Pancreas (tissue), 10 donors: ENCODE measurements around the gene FKBP5. TPM values are rescaled to one million over a fixed set of nuclear protein-coding genes. Genes with fewer than 3 reads are reported as not detected.

Experiments used
- ATAC-seq, 4 donors: fragments of 200-7000 bp; cut with Tn5 transposase; one replicate each; pipeline versions ENCODE4 v1.8.0 to v1.9.1; 2020; ENCODE audit warnings: mild to moderate bottlenecking in 4 of 4, moderate library complexity in 4 of 4
- DNase-seq, 6 donors: peaks; one replicate each; pipeline ENCODE4 v3.0.0-alpha.2; 2020
- FAIRE-seq: peaks from 2 replicates; lab custom pipeline; 2012; peaks lifted over from hg19 to GRCh38; lab: Jason Lieb, UNC
- H3K27ac ChIP-seq, 4 donors: fragments of 200-600 bp; sonication (generic); 1 replicate in 3 of 4; 2 replicates in 1 of 4; pipeline versions ENCODE4 v1.5.0 to v1.8.0; 2020
- H3K27me3 ChIP-seq, 4 donors: fragments of 200-600 bp; one replicate each; pipeline ENCODE4 v1.8.0; 2021
- H3K36me3 ChIP-seq, 3 donors: fragments of 200-600 bp; sonication (generic) in 1 of 3; one replicate each; pipeline versions ENCODE4 v1.5.0 to v1.8.0; 2020 to 2021
- H3K4me1 ChIP-seq, 3 donors: fragments of 200-600 bp; one replicate each; pipeline ENCODE4 v1.8.0; 2021
- H3K4me3 ChIP-seq, 4 donors: fragments of 200-600 bp; sonication (generic) in 2 of 4; one replicate each; pipeline versions ENCODE4 v1.5.0 to v1.8.0; 2020 to 2021
- H3K9me3 ChIP-seq, 4 donors: fragments of 200-600 bp; one replicate each; pipeline ENCODE4 v1.8.0; 2021
- CTCF ChIP-seq, 4 donors: fragments of 200-600 bp; sonication (generic) in 3 of 4; IDR thresholded peaks; one replicate each; pipeline versions ENCODE4 v1.5.0 to v1.8.0; 2021; ENCODE audit warnings: antibody characterized with exemption in 4 of 4
- WGBS, 2 donors: extraction: QIAGEN DNeasy Blood & Tissue Kit; methylation state at CpG; one replicate each; pipeline ENCODE4 v1.1.7; 2013; 5-methylcytosine and 5-hydroxymethylcytosine counted together
- intact Hi-C, 3 donors: fragments of 100-400 bp; cut with DNase I; formaldehyde crosslinking; loops; one replicate each; pipeline versions ENCODE4 v1.11.1 to v1.14.2; 2022
- polyA plus RNA-seq, 2 donors: library from polyadenylated mRNA; stranded (reverse); fragments of 200-250 nt; gene quantifications; one replicate each; pipeline ENCODE4 v1.2.3, GENCODE V29; 2013
- total RNA-seq, 6 donors: library from RNA; stranded (reverse); fragmentation: NEBNext Ultra II Directional in 4 of 6; extraction: Animal tissue kit (Norgen Biotek cat#: 25700) in 4 of 6; gene quantifications; one replicate each; pipeline versions ENCODE4 v1.2.1 to v1.2.4, GENCODE V29; 2021 to 2023
- donor health status: healthy with polysubstance abuse.
- donor health status: DM: no; HTN: no; CAD: no; lungs with moderate emphysema.
- donor health status: DM: no; HTN: no; CAD: no.
- donor health status: control.
- donor health status: control.
- donor health status: Bipolar disorder and iron deficiency.
- donor health status: DM: yes; HTN: yes; CAD: no.
- donor health status: DM: no; HTN: no; CAD: no.
- donor health status: DM: no; HTN: no; CAD: no.
- donor health status: DM: yes; HTN: yes; CAD: no.

The FKBP5 gene
- total and polyA plus RNA-seq, 8 donors: 13.0 to 78.4 (median 50.3) TPM

DNA sequence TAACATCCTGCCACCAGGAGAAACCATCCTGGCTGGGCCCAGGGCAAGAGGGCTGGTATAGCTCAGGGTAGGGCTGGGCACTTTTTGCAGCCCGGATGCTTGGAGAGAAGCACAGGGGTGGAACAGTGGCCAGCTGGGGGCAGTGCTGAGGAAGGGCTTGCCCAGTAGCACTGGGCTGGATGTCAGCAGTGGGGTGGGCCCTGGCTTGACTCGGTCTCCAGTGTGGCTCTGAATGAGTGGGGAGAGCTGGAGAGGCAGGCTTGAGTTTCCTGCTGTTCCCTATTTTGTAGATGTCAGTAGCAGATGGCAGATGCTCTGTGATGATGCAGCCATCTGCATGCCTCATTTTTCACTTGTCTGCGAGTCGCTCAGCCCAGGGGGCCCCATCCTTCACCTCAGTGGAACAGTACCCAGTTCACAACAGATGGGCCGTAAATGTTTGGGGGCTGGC is 119.7 kb downstream of the FKBP5 start:
- DNase-seq (peak in 5 of 6 donors; percentile 24 to 75 (median 66)), ATAC-seq (peak; percentile 54 to 76 (median 72)), FAIRE-seq (no peak)
- Histone ChIP-seq H3K4me1 (no peaks in the 10 kb centered on the region), H3K27ac (no peak overlapping the region), H3K9me3 (no peaks in the 10 kb centered on the region), H3K4me3 (no peak overlapping the region), H3K27me3 (no peaks in the 10 kb centered on the region), H3K36me3 (peaks cover 0 to 8% (median 0%) of the 10 kb centered on the region in 3 donors)
- intact Hi-C loops: no loop called here
- TF ChIP-seq CTCF (IDR thresholded peaks at IDR 0.05): peak in 1 of 4 donors; percentile 13
- 66 to 67% methylated on average over 5 of the region's 5 CpGs for WGBS, 2 donors

DNA sequence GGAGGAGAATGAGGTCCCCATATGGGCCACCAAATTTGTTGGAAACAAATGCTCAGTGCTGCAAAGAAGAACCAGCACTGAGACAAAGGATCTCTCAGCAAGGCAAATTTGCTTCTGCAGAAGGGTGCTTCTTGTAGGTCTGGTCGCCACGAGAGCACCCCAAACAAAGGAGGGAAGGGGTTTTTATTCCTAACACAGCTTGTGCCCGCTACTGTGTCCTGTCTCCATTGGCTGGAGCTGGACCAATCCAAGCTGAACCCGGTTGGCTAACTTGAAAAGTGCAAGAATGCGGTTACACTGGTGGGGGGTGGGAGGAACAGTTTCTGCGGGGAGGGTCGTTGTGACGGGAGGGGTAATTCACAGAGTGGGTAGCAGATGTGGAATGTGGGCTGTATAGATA is 121.9 kb downstream of the FKBP5 start:
- DNase-seq: no peak
- H3K4me3 ChIP-seq: no peak overlapping the region
- H3K36me3 ChIP-seq: no peaks in the 10 kb centered on the region
- intact Hi-C loops: no loop called here
- ATAC-seq: no peak
- TF ChIP-seq CTCF (IDR thresholded peaks at IDR 0.05): no peak
- FAIRE-seq: no peak
- H3K27ac ChIP-seq: no peak overlapping the region
- WGBS, 2 donors: 68 to 75% methylated on average over 8 of the region's 8 CpGs
- no peaks in the 10 kb centered on the region for H3K27me3 ChIP-seq
- H3K9me3 ChIP-seq: no peaks in the 10 kb centered on the region
- no peaks in the 10 kb centered on the region for H3K4me1 ChIP-seq

- no peak for TF ChIP-seq CTCF (IDR thresholded peaks at IDR 0.05)
- no peak overlapping the region for H3K4me3 ChIP-seq
- FAIRE-seq (no peak), ATAC-seq (no peak), DNase-seq (no peak)
- no peaks in the 10 kb centered on the region for H3K4me1 ChIP-seq
- no peaks in the 10 kb centered on the region for H3K27me3 ChIP-seq
- no peak overlapping the region for H3K27ac ChIP-seq
- intact Hi-C loops: no loop called here
- no peaks in the 10 kb centered on the region for H3K36me3 ChIP-seq
- no peaks in the 10 kb centered on the region for H3K9me3 ChIP-seq
Observed at GRCh38 chr6:35564733-35565132, 124.0 kb downstream of the FKBP5 start.

- WGBS, 2 donors: 54 to 59% methylated on average over 11 of the region's 11 CpGs
- intact Hi-C loops: no loop called here
- TF ChIP-seq CTCF (IDR thresholded peaks at IDR 0.05): no peak
- Histone ChIP-seq H3K27ac (no peak overlapping the region), H3K27me3 (no peaks in the 10 kb centered on the region), H3K9me3 (no peaks in the 10 kb centered on the region), H3K36me3 (no peaks in the 10 kb centered on the region), H3K4me1 (no peaks in the 10 kb centered on the region), H3K4me3 (no peak overlapping the region)
- DNase-seq: no peak
- FAIRE-seq: no peak
- ATAC-seq: no peak
Observed at GRCh38 chr6:35562060-35562459, 126.7 kb downstream of the FKBP5 start.

- no peak overlapping the region for H3K27ac ChIP-seq
- H3K27me3 ChIP-seq: no peaks in the 10 kb centered on the region
- no peak for ATAC-seq
- H3K9me3 ChIP-seq: no peaks in the 10 kb centered on the region
- intact Hi-C loops: no loop called here
- no peak for FAIRE-seq
- no peak for DNase-seq
- H3K4me3 ChIP-seq: no peak overlapping the region
- no peaks in the 10 kb centered on the region for H3K4me1 ChIP-seq
- WGBS, 2 donors: 75 to 86% methylated on average over 5 of the region's 5 CpGs
- no peak for TF ChIP-seq CTCF (IDR thresholded peaks at IDR 0.05)
- no peaks in the 10 kb centered on the region for H3K36me3 ChIP-seq
Observed at GRCh38 chr6:35561113-35561512, 127.6 kb downstream of the FKBP5 start.
